ENCODE results near the gene ZDHHC20. TPM values are rescaled to one million over a fixed set of nuclear protein-coding genes. Genes with fewer than 3 reads are reported as not detected.

Gene ZDHHC20
- total and polyA plus RNA-seq, 10 of the 15 experiments (the other 5 are each of a cell fraction or from before 2014, with no cell fraction given) = 8.6 to 57.8 (median 41.7) TPM

- CTCF ChIA-PET = interaction anchor here (1.0 to 1.1 kb wide), 2 partner anchors 46 to 107 kb away, joined by 4 to 5 read pairs; no protein-coding TSS in a partner anchor
- in situ Hi-C loops (cut with MboI) (no loop called here), intact Hi-C loops (cut with micrococcal nuclease; ENCODE audit: unreplicated experiment) (no loop called here)
- Histone ChIP-seq H4K20me1 (ENCODE audit: control insufficient read depth, insufficient read depth) (no peaks in the 10 kb centered on the region), H3K27me3 (replicated peaks in 1 of 2; ENCODE audit: control insufficient read depth in 2 of 2, insufficient read depth in 2 of 2, low read length in 1 of 2) (no peaks in the 10 kb centered on the region), H3K4me1 (ENCODE audit: control insufficient read depth, insufficient read depth, low read length) (peaks cover 17% of the 10 kb centered on the region), H3K4me3 (no peak overlapping the region), H3K9me3 (replicated peaks; ENCODE audit: control insufficient read depth, insufficient read depth, low read length) (no peaks in the 10 kb centered on the region), H3K36me3 (ENCODE audit: control insufficient read depth in 2 of 2, insufficient read depth in 2 of 2, low read length in 1 of 2) (no peaks in the 10 kb centered on the region), H2AFZ (ENCODE audit: control insufficient read depth, low read depth, low read length) (no peak overlapping the region), H3K9ac (ENCODE audit: control insufficient read depth, insufficient read depth, low read length) (no peak overlapping the region), H3K4me2 (ENCODE audit: control insufficient read depth, insufficient read depth) (no peak overlapping the region), H3K27ac (ENCODE audit: control insufficient read depth, insufficient read depth) (no peak overlapping the region), H3K79me2 (ENCODE audit: control insufficient read depth, insufficient read depth, low read length) (no peaks in the 10 kb centered on the region)
- WGBS (ENCODE audit: insufficient coverage, insufficient replicate concordance, low lambda C conversion rate, missing lambda C conversion rate) = 96% methylated on average over 5 of the region's 5 CpGs
- POLR2A ChIA-PET = interaction anchor here (0.8 kb wide), 1 partner anchor 14 kb away, joined by 4 read pairs; no protein-coding TSS in a partner anchor
- FAIRE-seq (no peak), DNase-seq (ENCODE audit: low read depth, low spot score) (no peak), ATAC-seq (no peak)
- BruUV-seq (replicated peaks) = no TSS peak
- TF ChIP-seq PBX3 (IDR thresholded peaks at IDR 0.05; ENCODE audit: insufficient replicate concordance, low read depth, low read length) = no peak
- no peak for TF ChIP-seq PAX5 (IDR thresholded peaks at IDR 0.05; ENCODE audit: borderline replicate concordance, low read depth, low read length)
- TF ChIP-seq PML (IDR thresholded peaks at IDR 0.05; ENCODE audit: low read length) = no peak
- TF ChIP-seq YY1 (IDR thresholded peaks at IDR 0.05; ENCODE audit: low read depth, low read length) = no peak
- no peak for TF ChIP-seq IRF3 (IDR thresholded peaks at IDR 0.05)
- TF ChIP-seq TCF12 (IDR thresholded peaks at IDR 0.05; ENCODE audit: low read depth, low read length) = no peak
- SMC1A ChIA-PET (ENCODE audit: uncharacterized antibody, unreplicated experiment) = interaction anchor here (1.0 kb wide), 1 partner anchor 25 kb away, joined by 4 read pairs; no protein-coding TSS in a partner anchor
- RAD21 ChIA-PET (ENCODE audit: unreplicated experiment) = interaction anchor here (1.3 to 2.3 kb wide), 2 partner anchors 45 to 116 kb away, joined by 3 to 11 read pairs; partner anchors contain the start of gene ZDHHC20
Observed at GRCh38 chr13:21342699-21343442, 116.2 kb downstream of the ZDHHC20 start.
